Muscle layer of colon (tissue), 2 donors: ENCODE measurements around the gene ARHGAP29.

Experiments used
- H3K27ac ChIP-seq: one replicate; pipeline ENCODE4 v1.7.0; 2013; ENCODE audit warnings: low read depth, mild to moderate bottlenecking, low read length, moderate library complexity
- H3K27me3 ChIP-seq, 2 donors: one replicate each; pipeline ENCODE4 v1.7.0; 2013; ENCODE audit warnings: low read length in 2 of 2, mild to moderate bottlenecking in 2 of 2; ENCODE audit not compliant: insufficient read depth in 2 of 2, control insufficient read depth in 1 of 2
- H3K36me3 ChIP-seq: one replicate; pipeline ENCODE4 v1.7.0; 2013; ENCODE audit warnings: mild to moderate bottlenecking, low read length; ENCODE audit not compliant: insufficient read depth
- H3K4me1 ChIP-seq: one replicate; pipeline ENCODE4 v1.7.0; 2013; ENCODE audit warnings: mild to moderate bottlenecking, low read length; ENCODE audit not compliant: insufficient read depth
- H3K4me3 ChIP-seq, 2 donors: one replicate each; pipeline ENCODE4 v1.7.0; 2013; ENCODE audit warnings: low read length in 2 of 2, low read depth in 1 of 2, mild to moderate bottlenecking in 1 of 2, moderate library complexity in 1 of 2
- H3K9ac ChIP-seq: one replicate; pipeline ENCODE4 v1.7.0; 2013; ENCODE audit warnings: low read length
- H3K9me3 ChIP-seq: one replicate; pipeline ENCODE4 v1.7.0; 2013; ENCODE audit warnings: mild to moderate bottlenecking, low read length
- donor health status: abdominal sarcoma.
- donor health status: Adenocarcinoma of cecum.

The ARHGAP29 gene

DNA sequence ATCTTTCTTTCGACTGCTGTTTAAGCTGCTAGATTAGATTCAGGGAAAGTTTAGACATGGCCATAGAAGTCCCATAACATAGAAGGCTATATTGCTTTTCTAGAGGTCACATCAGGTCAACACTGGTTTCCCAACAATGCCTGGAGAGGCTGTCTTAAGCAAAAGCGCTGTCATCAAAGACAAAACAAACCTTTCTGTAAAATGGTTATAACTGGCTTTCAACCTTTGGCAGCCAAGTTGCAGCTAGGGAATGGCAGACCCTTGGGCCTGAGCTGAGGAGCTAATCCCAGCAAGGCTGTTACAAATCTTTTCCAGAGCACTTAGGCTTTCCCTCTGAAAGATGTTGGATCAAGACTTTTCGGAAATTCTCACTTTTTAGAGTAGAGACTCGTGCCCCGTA, 105.3 kb downstream of the ARHGAP29 start:
- Histone ChIP-seq H3K36me3 (no peaks in the 10 kb centered on the region), H3K27me3 (no peaks in the 10 kb centered on the region), H3K27ac (no peak overlapping the region), H3K9ac (no peak overlapping the region), H3K4me3 (no peak overlapping the region), H3K9me3 (no peaks in the 10 kb centered on the region), H3K4me1 (no peaks in the 10 kb centered on the region)

DNA sequence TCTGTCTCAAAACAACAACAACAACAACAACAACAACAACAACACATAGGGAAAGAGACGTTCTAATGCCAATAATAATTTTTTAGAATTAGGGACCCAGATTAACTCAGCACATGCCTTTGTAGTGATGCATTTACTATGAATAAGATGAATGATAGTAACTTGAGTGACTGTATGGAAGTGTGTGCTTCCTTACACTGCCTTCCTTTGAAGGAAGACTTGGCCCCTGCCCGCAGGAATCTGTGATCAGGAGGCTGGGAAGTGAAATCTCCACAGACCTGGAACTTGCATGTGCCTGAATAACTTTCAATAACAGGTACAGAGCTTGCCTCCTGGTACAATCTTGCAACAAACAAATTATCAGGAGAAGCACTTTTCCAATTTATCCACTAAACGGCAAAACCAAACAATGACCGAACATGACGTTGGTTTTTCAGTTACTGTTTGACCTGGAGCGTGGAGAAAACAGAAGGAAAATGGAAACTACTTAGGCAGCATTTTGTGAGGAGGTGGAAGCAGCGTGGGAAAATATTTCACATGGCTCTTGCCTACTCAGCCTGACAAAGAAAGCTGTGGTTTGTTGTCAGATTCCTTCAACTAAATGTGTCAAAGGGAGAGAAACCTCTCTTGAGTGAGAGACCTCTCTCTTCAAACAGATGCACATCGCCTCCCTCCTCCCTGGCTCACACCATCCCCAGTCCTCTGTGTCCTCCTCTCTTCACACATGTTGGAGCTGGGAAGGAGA, 106.4 kb downstream of the ARHGAP29 start:
- H3K27me3 ChIP-seq, result no peaks in the 10 kb centered on the region
- no peaks in the 10 kb centered on the region for H3K4me1 ChIP-seq
- H3K4me3 ChIP-seq, result no peak overlapping the region
- no peak overlapping the region for H3K27ac ChIP-seq
- H3K9ac ChIP-seq, result no peak overlapping the region
- no peaks in the 10 kb centered on the region for H3K9me3 ChIP-seq
- no peaks in the 10 kb centered on the region for H3K36me3 ChIP-seq

DNA sequence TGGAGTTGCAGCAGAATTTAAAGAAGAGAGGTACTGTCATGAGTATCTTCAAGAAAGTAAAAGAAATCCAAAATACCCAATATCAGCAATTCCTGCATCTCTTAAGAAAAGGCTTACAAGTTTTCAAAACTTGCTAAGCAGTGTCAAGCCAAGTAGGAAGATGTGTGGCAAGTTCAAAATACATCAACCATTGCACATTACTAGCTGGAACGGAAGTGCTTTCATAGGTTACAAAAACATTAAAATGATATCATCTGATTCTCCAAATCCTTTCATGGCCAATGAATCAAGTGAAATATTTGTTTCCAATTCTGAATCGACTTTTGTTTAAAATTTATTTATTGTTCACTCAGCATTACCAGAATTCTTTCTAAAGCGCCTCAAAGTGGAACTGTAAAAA, 110.7 kb downstream of the ARHGAP29 start:
- Histone ChIP-seq H3K4me3 (no peak overlapping the region), H3K9me3 (no peaks in the 10 kb centered on the region), H3K27ac (no peak overlapping the region), H3K36me3 (no peaks in the 10 kb centered on the region), H3K27me3 (no peaks in the 10 kb centered on the region), H3K9ac (no peak overlapping the region), H3K4me1 (no peaks in the 10 kb centered on the region)

DNA sequence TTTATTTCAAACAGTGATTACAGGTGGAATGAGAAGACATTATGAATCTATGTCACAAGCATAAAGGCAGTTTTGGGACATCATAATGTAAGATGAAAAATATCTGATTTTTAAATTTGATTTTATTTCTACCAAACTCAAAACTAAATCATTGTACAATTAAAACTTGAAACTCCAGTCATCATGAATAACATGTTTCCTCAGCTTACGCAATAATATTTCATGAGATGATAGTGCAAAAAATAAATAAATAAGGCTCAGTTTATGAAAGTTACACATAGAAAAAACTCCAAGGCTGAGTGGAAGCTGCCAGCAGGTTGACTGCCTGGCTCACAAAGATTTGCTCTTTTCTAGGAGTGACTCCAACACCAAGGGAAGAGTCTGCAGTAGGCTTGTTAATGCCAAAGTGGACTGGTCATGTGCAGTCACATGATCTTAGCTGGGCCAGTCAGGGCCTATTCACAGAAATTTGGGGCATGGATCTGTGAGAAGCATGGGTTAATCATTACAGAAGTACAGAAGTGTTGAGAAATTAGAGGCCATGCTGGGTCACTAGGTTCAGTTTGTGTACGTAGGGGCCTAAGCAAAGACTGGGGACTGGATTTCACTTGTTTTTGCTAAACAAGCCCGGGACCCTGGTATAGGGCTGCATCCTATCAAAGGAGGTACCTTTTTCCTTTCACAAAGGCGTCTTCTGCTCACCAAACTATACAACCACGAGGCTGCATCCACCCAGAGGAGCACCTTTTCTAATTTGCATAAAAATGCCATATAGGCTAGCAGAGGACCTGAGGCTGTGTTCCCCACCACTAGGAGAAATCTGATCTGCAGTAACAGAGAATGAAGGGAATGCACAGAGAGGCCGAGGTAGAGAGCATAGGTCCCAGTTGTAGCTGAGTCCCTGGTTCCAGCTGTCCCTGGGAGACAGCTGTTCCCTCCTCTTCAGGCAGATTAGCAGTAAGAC, 111.6 kb downstream of the ARHGAP29 start:
- H3K27ac ChIP-seq, result no peak overlapping the region
- no peak overlapping the region for H3K4me3 ChIP-seq
- H3K9ac ChIP-seq, result no peak overlapping the region
- H3K4me1 ChIP-seq, result no peaks in the 10 kb centered on the region
- H3K9me3 ChIP-seq, result no peaks in the 10 kb centered on the region
- H3K36me3 ChIP-seq, result no peaks in the 10 kb centered on the region
- no peaks in the 10 kb centered on the region for H3K27me3 ChIP-seq

GRCh38 chr1:94124538-94124937, 112.8 kb downstream of the ARHGAP29 start:
- Histone ChIP-seq H3K9ac (no peak overlapping the region), H3K36me3 (no peaks in the 10 kb centered on the region), H3K4me3 (no peak overlapping the region), H3K9me3 (no peaks in the 10 kb centered on the region), H3K4me1 (no peaks in the 10 kb centered on the region), H3K27me3 (no peaks in the 10 kb centered on the region), H3K27ac (no peak overlapping the region)

- Histone ChIP-seq H3K27me3 (no peaks in the 10 kb centered on the region), H3K9ac (no peak overlapping the region), H3K4me3 (no peak overlapping the region), H3K27ac (no peak overlapping the region), H3K9me3 (no peaks in the 10 kb centered on the region), H3K4me1 (peaks cover under 1% of the 10 kb centered on the region), H3K36me3 (no peaks in the 10 kb centered on the region)
These were observed 115.0 kb downstream of the ARHGAP29 start for GRCh38 chr1:94122201-94122970.
